ENCODE data around the gene ITPR3.

Gene ITPR3

GRCh38 chr6:33723371-33724085, 102.4 kb downstream of the ITPR3 start:
- no peak for DNase-seq

GRCh38 chr6:33724102-33725023, 103.2 kb downstream of the ITPR3 start:
- DNase-seq, result no peak

- DNase-seq, result no peak
Observed at GRCh38 chr6:33725222-33725621, 104.1 kb downstream of the ITPR3 start.

GRCh38 chr6:33725891-33726673, 105.0 kb downstream of the ITPR3 start:
- DNase-seq, result no peak

- no peak for DNase-seq
Observed at GRCh38 chr6:33726696-33727095, 105.6 kb downstream of the ITPR3 start.

GRCh38 chr6:33727126-33727525, 106.0 kb downstream of the ITPR3 start:
- no peak for DNase-seq

GRCh38 chr6:33727932-33728331, 106.8 kb downstream of the ITPR3 start:
- no peak for DNase-seq

GRCh38 chr6:33728438-33728837, 107.3 kb downstream of the ITPR3 start:
- DNase-seq, result no peak

GRCh38 chr6:33729059-33729458, 107.9 kb downstream of the ITPR3 start:
- no peak for DNase-seq

GRCh38 chr6:33730611-33731010, 109.5 kb downstream of the ITPR3 start:
- no peak for DNase-seq

GRCh38 chr6:33731035-33731434, 109.9 kb downstream of the ITPR3 start:
- DNase-seq, result no peak

GRCh38 chr6:33731751-33732282, 110.7 kb downstream of the ITPR3 start:
- DNase-seq, result no peak

- DNase-seq, result no peak
Observed at GRCh38 chr6:33732385-33732784, 111.3 kb downstream of the ITPR3 start.

GRCh38 chr6:33732817-33733708, 111.9 kb downstream of the ITPR3 start:
- DNase-seq, result no peak

GRCh38 chr6:33733709-33734007, 112.5 kb downstream of the ITPR3 start:
- DNase-seq, result no peak

- no peak for DNase-seq
Observed at GRCh38 chr6:33735216-33735615, 114.1 kb downstream of the ITPR3 start.

- no peak for DNase-seq
Observed at GRCh38 chr6:33737267-33738026, 116.3 kb downstream of the ITPR3 start.

GRCh38 chr6:33738153-33738552, 117.0 kb downstream of the ITPR3 start:
- DNase-seq, result no peak

GRCh38 chr6:33738879-33739278, 117.8 kb downstream of the ITPR3 start:
- DNase-seq, result no peak

GRCh38 chr6:33739571-33739970, 118.4 kb downstream of the ITPR3 start:
- DNase-seq, result no peak

- no peak for DNase-seq
Observed at GRCh38 chr6:33740204-33740608, 119.1 kb downstream of the ITPR3 start.
